HG02981 (cell line): ENCODE results near the gene MTMR2.

Experiments
- ATAC-seq: cut with Tn5 transposase; IDR thresholded peaks from one replicate; pipeline ENCODE4 v1.9.1; 2021; ENCODE audit warnings: mild to moderate bottlenecking, moderate library complexity; ENCODE audit not compliant: unreplicated experiment

Gene MTMR2

DNA sequence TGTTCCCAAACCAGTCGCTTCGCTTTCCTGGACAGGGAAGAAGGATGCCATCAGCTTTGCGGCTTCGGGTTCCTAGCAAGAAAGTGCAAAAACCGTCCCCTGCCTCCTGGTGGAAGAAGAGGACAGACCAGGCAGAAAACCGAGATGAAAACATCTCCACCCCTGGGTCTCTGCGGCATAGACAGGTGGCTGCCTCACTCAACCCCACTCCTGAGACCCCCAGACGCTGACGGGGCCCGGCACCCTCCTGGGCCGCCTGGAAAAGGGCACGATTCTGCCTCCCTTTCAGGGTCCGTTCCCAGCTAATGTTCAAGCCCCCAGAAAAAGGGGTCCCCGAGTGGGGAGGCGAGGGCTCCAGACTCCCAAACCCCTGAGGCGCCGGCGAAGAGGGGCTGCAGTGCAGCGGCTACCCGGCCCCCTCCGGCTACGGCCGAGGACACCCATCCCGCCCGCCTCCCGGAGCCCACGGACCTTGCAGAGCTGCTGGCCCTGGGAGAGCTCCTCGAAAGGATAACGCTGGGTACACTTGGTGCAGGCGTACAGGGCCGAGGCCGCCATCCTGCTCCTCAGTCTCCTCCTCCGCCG lies 134.9 kb downstream of the MTMR2 start:
- no peak for ATAC-seq
